ENCODE data around the gene EIF1B. TPM values are rescaled to one million over a fixed set of nuclear protein-coding genes. Genes with fewer than 3 reads are reported as not detected.

EIF1B gene
- total RNA-seq, 1 donor from 2014 or later = 327 TPM

DNA sequence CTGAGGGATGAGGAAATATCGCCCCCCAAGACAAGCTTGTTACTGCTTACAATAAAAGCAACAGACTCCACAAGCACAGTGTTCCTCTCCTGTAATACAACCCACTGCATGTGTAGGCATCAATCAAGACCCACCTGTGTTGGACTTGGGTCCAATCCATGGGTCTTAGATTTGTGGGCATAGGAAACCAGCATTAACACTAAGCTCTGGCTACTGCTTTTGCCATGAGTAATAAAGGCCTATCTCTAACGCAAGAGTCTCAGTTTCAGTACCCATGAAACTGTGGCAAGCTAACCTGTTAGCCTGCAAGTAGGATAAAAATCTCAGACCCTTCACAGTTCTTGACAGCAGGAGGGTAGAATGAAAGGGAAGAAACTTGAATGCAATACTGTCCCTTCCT lies 5.2 kb upstream of the EIF1B start:
- DNase-seq (ENCODE audit: missing footprints) = no peak
- no peak for ATAC-seq
- intact Hi-C loops (cut with DNase I) = no loop called here

DNA sequence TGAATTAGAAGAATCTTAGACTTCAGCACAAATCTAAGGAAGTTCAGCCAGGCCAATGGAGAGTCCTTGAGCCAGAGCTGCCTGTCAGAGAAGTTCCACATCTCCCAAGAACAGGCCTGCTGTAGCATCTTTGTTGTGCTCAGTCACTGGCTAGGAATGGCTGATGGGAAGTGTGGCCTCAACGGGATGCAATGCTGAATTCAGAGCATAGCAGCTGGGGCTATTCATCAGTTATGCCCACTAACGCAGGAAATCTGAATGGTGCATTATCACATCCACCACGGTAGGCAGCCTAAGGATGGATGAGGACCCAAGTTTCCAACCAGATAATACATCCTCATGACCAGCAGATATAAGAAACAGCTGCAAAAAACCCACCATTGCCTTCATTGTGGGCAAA lies 3.2 kb upstream of the EIF1B start:
- DNase-seq (ENCODE audit: missing footprints) (no peak), ATAC-seq (no peak)
- intact Hi-C loops (cut with DNase I) = loop anchor here (5.0 kb wide), 1 partner anchor 59 kb away; no protein-coding TSS in a partner anchor

DNA sequence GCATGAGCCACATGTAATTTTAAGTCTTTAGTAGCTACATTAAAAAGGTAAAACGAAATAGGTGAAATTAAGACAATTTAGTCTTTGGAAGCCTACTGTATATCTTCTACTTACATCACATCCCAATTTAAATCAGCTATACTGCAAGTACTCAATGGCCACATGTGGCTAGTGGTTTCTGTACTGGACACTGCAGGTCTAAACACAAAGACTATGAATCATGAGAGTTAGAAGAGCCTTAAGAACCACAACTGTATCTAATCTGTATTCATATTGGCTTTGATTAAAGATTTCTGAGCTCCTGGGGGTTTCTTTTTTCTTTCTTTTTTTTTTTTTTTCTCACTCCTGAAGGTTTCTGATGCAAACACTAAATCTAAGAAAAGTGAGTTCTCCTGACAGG lies 2.3 kb upstream of the EIF1B start:
- no peak for ATAC-seq
- intact Hi-C loops (cut with DNase I) = loop anchor here (5.0 kb wide), 1 partner anchor 60 kb away; no protein-coding TSS in a partner anchor
- DNase-seq (ENCODE audit: missing footprints) = no peak

DNA sequence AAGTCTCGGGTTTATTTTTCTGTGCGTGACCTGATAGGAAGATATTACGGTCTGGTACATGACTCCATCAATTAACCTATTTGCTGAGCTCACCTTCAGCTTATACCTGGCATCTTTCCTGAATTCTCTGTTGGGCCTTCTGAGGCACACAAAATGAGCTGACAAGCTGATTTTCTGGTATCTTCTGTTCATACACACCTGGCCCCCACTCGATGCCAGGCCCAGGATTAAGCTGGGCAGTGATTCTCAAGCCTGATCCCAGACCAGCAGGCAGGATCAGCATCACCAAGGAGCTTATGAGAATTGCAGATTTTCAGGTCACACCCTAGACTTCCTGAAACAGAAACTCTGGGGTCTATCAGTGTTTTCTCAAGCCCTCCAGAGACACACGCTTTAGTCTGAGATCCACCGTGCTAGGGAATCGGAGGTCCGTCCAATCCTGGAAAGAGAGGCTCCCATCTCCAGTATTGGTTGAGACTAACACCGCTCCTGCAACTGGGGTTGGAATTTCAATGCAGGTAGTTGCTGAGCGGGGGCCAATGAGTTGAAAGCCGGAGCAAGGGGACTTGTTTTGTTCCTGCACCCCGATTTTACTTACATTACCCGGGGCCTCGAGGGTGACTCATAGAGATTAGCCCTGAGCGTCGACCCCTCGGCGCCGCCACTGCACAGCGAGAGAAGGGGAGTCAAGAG lies 636 bp upstream of the EIF1B start:
- intact Hi-C loops (cut with DNase I) = loop anchor here (1.0 to 5.0 kb wide), 2 partner anchors 17 to 62 kb away; no protein-coding TSS in a partner anchor
- DNase-seq (ENCODE audit: missing footprints) (peak; percentile 69), ATAC-seq (no peak)

DNA sequence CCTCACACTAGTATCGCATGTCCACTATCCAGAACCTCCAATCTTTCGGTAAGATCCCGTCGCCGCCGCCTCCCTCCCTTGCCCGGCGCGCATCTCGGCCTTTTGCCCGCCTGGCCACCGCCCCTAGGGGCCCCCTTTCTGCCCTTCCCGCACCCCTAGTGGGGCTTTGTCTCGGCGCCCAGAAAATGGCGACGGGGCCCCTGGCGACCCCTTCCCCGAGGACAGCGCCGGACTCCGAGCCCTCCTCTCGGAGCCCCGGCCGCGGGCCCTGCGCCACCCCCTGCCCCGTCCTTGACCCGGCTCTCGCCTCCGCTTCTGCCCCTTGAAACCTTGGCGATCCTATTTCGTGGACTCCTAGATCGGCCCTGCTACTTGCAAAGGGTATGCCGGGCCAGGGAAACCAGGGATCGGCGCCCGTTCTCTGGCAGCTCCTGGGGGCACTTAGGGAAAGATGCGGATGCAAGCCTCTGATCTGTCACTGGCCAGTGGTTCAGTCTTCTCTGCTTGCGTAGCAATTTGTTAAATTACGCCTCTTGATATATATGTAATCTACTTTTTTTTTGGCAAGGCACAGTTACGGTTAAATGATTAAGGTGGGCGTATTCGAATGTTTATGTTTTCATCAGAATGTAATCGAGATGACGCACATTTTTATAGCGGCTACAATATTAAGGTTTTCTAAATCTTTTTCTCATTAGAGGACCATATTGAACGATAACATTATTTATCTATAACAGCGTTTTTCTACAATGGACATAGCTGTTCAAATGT lies 603 bp downstream of the EIF1B start:
- ATAC-seq = peak; percentile 27
- no peak for DNase-seq (ENCODE audit: missing footprints)
- intact Hi-C loops (cut with DNase I) = loop anchor here (1.0 to 10.0 kb wide), 3 partner anchors 18 to 585 kb away; no protein-coding TSS in a partner anchor

DNA sequence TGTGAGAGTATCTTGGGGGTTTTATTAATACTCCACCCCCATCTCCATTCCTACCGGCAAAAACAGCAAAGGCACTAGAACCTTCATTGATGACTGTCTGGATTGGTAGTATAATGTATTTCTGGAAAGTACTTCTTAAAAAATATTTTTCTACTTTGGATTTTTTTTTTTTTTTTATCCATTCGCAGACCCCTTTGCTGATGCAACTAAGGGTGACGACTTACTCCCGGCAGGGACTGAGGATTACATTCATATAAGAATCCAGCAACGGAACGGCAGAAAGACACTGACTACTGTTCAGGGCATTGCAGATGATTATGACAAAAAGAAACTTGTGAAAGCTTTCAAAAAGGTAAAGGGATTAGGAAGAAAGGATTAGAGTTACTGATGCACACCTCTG lies 1.2 kb downstream of the EIF1B start:
- no peak for DNase-seq (ENCODE audit: missing footprints)
- ATAC-seq = no peak
- intact Hi-C loops (cut with DNase I) = loop anchor here (10.0 kb wide), 1 partner anchor 586 kb away; no protein-coding TSS in a partner anchor

DNA sequence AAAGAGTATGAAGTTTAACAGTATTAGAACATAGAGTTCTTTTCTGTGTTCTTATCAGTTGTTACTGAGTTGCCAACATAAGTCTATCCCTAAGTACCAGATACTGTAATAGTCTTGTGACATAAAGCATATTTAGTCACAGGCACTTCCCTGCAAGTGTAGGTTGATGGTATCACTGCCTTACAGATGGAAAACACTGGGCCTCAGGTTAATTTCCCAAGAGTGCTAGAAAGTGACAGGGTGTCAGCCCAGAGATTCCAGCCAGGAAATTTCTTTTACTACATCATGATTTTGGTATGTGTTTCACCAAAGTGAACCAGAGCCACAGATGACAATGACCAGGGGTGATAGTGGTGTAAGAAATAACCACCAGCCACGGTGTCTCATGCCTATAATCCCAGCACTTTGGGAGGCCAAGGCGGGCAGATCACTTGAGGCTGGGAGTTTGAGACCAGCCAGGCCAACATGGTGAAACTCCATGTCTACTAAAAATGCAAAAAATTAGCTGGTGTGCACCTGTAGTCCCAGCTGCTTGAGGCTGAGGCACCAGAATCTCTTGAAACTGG lies 3.2 kb downstream of the EIF1B start:
- intact Hi-C loops (cut with DNase I) = loop anchor here (10.0 kb wide), 1 partner anchor 588 kb away; no protein-coding TSS in a partner anchor
- ATAC-seq = peak; percentile 32
- DNase-seq (ENCODE audit: missing footprints) = no peak

DNA sequence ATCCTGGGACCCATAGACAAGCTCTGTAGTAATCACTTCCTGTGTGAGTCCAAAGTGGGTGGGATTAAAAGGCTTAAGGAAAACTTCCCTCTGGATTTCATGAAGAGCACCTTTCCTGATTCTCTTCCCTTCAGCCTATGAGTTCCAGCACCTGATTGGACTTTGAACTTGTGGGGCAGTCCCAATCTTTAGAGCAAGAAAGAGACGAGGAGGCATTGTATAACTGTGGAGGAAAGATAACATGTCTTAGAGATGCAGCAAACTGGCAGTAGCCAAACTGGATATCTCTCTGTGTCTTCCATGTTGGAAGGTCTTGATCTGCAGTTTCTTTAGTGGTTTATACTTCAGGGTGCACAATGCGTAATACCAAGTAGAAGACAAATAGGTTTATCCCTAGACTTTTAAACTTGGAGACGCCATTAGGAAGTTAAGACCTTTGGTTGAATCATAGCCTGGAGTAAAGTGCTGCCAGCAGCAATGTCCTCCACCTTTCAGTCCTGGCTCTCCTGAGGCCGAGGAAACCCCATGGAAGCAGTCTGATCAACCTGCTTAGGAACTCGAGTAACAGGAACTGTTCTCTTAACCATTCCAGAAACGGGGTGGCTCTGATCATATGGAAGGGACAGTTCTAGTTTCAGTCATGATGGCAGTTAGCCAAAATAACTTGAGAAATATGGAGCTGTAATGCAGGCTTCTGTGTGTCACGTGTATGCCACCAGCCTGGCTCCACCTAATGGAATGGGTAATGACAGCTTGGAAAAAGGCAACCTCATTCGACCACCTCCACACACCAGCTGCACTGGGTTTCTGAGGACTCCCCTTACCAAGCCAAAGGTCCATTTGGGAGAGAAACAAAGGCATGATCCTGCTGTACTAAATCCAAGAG lies 4.7 kb downstream of the EIF1B start:
- intact Hi-C loops (cut with DNase I) = loop anchor here (10.0 kb wide), 1 partner anchor 589 kb away; no protein-coding TSS in a partner anchor
- DNase-seq (ENCODE audit: missing footprints) (peak; percentile 67), ATAC-seq (peak; percentile 5)

DNA sequence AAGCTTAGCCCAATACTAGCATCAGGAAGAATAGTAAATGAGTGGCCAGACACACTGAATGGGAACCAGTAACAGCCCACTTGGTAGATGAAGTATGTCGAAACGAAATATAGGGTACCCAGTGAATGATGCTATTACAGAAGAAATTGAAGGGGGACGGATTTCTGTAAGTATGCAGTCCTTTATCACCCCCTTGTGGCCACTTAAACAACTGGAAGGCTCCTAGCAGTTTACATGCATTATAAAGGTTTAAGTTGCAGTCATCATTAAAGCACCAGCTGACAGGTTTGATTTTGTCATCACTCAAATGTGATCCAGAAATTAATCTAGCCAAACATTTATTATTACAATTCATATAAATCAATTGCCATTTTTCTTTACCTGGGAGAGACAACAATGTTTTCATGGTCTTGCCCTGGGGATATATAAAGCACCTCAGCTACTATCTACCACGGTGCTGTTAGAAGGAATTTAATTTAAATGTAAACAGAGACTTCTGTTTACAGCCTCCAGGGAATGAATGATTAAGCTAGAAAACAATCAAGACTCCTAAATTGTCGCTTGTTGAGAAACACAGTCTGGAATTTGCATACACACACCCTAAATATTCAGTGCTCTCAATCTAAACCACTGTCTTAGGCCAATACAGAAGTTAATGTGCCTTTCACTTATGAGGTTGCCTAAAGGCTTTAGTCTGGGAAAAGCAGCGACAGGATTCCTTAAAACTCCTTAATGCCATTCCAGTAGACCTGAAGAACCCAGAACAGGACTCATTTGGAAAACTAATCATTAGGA lies 7.8 kb downstream of the EIF1B start:
- ATAC-seq (no peak), DNase-seq (ENCODE audit: missing footprints) (no peak)
- intact Hi-C loops (cut with DNase I) = loop anchor here (1.0 to 10.0 kb wide), 3 partner anchors 125 to 775 kb away; no protein-coding TSS in a partner anchor

DNA sequence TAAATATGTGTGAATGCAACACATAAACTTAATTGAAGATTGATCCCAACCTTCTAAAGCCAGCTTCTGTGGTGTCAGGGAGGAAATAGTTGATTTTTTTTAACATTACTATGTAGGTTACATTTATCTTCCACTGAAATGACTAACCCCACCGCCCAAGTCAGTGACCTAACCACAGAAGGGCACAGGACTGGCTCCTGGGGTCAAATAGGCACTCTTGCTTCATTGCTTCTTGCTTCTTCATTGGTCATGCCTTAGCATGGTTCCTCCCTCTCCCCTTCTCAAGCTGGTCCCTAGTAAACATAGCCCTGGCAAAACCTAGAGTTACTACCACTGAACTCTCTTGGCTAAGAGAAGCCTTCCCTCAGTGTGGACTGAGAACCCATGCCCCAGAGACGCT lies 12.3 kb downstream of the EIF1B start:
- DNase-seq (ENCODE audit: missing footprints) = no peak
- intact Hi-C loops (cut with DNase I) = loop anchor here (10.0 kb wide), 1 partner anchor 203 kb away; the partner anchor contains the start of gene ZNF621
- no peak for ATAC-seq

DNA sequence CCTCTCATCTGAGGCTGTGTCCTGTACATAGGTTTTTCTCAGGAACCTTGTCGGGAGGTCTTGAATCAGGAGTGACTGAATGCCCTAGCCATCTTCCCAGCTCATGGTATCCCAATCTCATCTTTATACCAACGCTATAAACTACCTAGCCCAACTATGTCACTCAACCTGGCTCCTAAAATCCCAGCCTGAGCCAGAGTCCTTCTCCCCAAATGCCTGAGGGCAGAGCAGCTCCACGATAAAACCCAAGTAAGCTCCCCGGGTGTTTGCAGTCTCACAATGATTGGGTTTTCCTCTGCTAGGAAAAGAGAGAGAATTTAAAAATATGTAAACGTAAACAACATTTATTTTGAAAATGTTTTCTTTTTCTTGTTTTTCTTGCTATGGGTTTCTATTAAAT lies 14.4 kb downstream of the EIF1B start:
- DNase-seq (ENCODE audit: missing footprints) = no peak
- no peak for ATAC-seq
- intact Hi-C loops (cut with DNase I) = loop anchor here (10.0 kb wide), 1 partner anchor 201 kb away; the partner anchor contains the start of gene ZNF621

DNA sequence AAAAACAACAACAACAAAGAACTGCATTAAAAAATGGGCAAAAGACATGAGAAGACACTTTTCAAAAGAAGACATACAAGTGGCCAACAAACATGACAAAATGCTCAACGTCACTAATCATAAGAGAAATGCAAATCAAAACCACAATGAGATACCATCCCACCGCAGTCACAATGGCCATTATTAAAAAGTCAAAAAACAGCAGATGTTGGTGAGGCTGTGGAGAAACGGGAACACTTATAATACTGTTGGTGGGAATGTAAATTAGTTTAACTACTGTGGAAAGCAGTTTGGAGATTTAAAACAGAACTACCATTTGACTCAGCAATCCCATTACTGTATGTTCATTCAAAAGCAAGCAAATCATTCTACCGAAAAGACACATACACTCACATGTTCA lies 15.1 kb downstream of the EIF1B start:
- intact Hi-C loops (cut with DNase I) = loop anchor here (5.0 to 10.0 kb wide), 2 partner anchors 200 to 1558 kb away; partner anchors contain the start of gene ZNF621
- no peak for ATAC-seq
- DNase-seq (ENCODE audit: missing footprints) = no peak

DNA sequence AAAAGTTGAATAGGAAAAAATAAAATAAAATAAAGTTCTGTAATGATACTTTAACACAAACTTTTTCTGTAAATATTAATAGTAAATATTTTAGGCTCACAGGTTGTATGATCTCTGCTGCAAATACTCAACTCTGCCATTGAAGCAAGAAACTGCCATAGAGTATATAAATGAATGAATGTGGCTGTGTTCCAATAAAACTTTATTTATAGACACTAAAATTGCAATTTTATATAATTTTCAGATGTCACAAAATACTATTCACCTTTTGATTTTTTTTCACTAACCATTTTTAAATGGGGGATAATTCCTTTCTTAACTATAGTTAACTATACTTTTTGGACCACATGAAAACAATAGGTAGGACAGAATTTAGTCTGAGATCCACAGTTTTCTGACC lies 16.0 kb downstream of the EIF1B start:
- intact Hi-C loops (cut with DNase I) = loop anchor here (5.0 to 10.0 kb wide), 2 partner anchors 199 to 1557 kb away; partner anchors contain the start of gene ZNF621
- DNase-seq (ENCODE audit: missing footprints) = no peak
- no peak for ATAC-seq

DNA sequence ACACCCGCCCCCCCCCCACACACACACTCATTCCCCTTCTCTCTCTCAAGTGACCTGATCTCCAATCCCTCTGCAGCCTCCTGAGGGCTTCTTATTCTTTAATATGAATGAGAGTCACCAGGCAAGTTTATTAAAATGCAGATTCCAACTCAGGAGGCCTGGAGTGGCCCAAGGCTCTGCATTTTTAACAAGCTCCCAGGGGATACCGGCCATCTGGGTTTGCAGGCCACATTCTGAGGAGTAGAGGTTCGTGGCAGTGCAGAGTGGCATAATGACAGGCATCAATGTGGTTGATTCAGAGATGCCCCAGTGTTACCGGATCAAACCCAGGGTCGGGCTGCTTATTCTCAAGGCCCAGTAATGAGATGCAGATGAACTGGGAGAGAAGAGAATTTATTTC lies 18.9 kb downstream of the EIF1B start:
- intact Hi-C loops (cut with DNase I) = loop anchor here (5.0 to 10.0 kb wide), 2 partner anchors 196 to 1554 kb away; partner anchors contain the start of gene ZNF621
- DNase-seq (ENCODE audit: missing footprints) (no peak), ATAC-seq (no peak)

DNA sequence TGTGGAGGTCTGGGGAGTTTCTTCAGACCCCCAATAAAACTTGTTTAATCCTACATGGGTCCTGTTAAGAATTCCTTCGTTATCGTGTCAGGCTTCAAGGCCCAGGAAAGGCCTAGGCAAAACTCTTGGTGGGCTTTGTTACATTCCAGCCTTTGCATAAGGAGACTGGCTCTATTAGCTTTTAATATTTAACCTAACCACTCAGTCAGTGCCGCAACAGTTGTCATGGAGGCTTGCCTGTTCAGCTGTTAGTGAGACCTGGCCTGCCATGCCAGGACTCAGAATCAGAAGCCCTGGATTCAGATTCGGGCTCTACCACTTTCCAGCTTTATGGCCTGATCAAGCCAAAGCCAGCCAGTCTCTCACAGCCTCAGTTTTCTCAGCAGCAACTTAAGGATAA lies 19.6 kb downstream of the EIF1B start:
- DNase-seq (ENCODE audit: missing footprints) = no peak
- intact Hi-C loops (cut with DNase I) = loop anchor here (5.0 to 10.0 kb wide), 2 partner anchors 196 to 1553 kb away; partner anchors contain the start of gene ZNF621
- ATAC-seq = no peak

DNA sequence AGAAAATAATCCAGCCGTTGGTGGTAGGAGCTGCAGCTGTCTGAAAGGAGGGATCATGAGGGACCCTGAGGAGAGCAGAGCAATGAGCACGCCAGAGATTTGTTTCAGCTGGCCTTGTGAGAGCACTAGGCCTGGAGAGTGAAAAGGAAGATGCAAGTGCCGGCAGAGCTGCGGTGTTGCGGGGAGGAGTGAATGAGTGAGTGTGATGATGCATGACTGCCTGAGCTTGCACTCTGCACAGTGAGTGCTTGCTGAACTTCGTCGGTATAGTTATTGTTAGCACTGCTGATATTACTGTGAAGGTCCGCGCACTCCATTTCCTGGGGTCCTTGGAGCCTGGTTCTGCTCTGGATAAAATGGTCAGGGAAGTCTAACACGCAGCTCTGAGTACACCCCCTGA lies 23.2 kb downstream of the EIF1B start:
- DNase-seq (ENCODE audit: missing footprints) = no peak
- intact Hi-C loops (cut with DNase I) = no loop called here
- no peak for ATAC-seq

DNA sequence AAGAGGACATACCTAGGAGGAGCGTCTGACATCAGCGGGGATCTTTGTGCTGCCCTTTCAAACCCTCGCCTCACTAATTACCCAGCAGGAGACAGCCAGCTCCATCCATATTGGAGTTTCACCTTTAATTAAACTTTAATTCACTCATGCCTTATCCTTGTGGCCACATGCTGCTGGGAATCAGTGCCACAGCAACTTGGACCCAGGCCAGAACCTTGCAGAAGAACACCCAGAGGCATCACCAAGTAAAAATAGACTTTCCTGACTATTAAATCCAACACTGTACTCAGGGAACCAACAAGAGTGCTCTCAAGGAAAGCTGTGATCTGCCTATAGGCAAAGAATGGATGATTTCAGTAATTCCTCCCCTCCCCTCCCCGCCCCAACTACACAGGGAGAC lies 23.9 kb downstream of the EIF1B start:
- ATAC-seq (peak; percentile 72), DNase-seq (ENCODE audit: missing footprints) (no peak)
- intact Hi-C loops (cut with DNase I) = no loop called here

Measured in Right ventricle myocardium inferior (tissue), 1 donor.